ENCODE results near the gene BRD3OS. TPM values are rescaled to one million over a fixed set of nuclear protein-coding genes. Genes with fewer than 3 reads are reported as not detected.

The BRD3OS gene
- total and polyA plus RNA-seq, 2 of the 13 experiments (the other 11 are each of a cell fraction or from before 2014, with no cell fraction given) = 4.9 to 5.7 TPM

GRCh38 chr9:134055981-134056461 is 30.7 kb downstream of the BRD3OS start:
- ChIA-PET POLR2A (no interaction called here), CTCF (ENCODE audit: low intra/inter-chr PET ratio, low total read pairs) (no interaction called here)
- Histone ChIP-seq H3K4me1 (ENCODE audit: insufficient read depth, low read length) (peaks cover 56% of the 10 kb centered on the region), H3K4me2 (ENCODE audit: low read depth, low read length) (no peak overlapping the region; the same call in 1 of the 2 replicates), H4K20me1 (ENCODE audit: insufficient read depth, low read length) (peaks cover 7% of the 10 kb centered on the region; the same call in 1 of the 2 replicates), H3K27me3 (ENCODE audit: control insufficient read depth in 1 of 2, insufficient read depth in 2 of 2, low read length in 2 of 2) (no peaks in the 10 kb centered on the region), H3K27ac (ENCODE audit: extremely low read length, insufficient read depth, low read length) (no peak overlapping the region), H2AFZ (ENCODE audit: low read length) (no peak overlapping the region), H3K36me3 (replicated peaks in 1 of 2; ENCODE audit: control insufficient read depth in 1 of 2, insufficient read depth in 2 of 2, low read length in 2 of 2) (peaks cover 13 to 26% of the 10 kb centered on the region in 2 experiments; a peak in 4 of 5 replicates), H3K4me3 (replicated peaks in 1 of 3; ENCODE audit: insufficient read depth in 1 of 3, low read depth in 2 of 3, low read length in 3 of 3) (no peak overlapping the region), H3K79me2 (ENCODE audit: insufficient read depth, low read length) (peaks cover 71% of the 10 kb centered on the region), H3K9ac (ENCODE audit: insufficient read depth, low read depth, low read length) (0 out of 2 replicates have a peak overlapping the region, but pooled peaks have one; percentile 8), H3K9me3 (ENCODE audit: low read length) (no peaks in the 10 kb centered on the region)
- WGBS (ENCODE audit: low lambda C conversion rate) = 77% methylated on average over 9 of the region's 13 CpGs
- no peak for DNase-seq (ENCODE audit: low spot score)
- in situ Hi-C loops (cut with HindIII; ENCODE audit: extremely low pct_ligation_motif_present, low pct_unique_long_range_greater_than_20kb) (no loop called here), intact Hi-C loops (cut with micrococcal nuclease; ENCODE audit: unreplicated experiment) (no loop called here)
- ATAC-seq = no peak
- BruUV-seq (replicated peaks) = no TSS peak
- no peak for FAIRE-seq
- TF ChIP-seq SALL2 (CRISPR knock-in tag; IDR thresholded peaks at IDR 0.05) = no peak
- TF ChIP-seq HNRNPL (IDR thresholded peaks at IDR 0.05; ENCODE audit: low read depth, low read length) = 0 out of 2 replicates have a peak, but pooled peaks have one; percentile 26
- TF ChIP-seq KDM5A (IDR thresholded peaks at IDR 0.05; ENCODE audit: borderline replicate concordance, low read length) = no peak
- peak; percentile 51 for TF ChIP-seq ZNF687 (CRISPR knock-in tag; IDR thresholded peaks at IDR 0.05)
- no peak for TF ChIP-seq ZNF784 (CRISPR knock-in tag; IDR thresholded peaks at IDR 0.05; ENCODE audit: borderline replicate concordance)
- TF ChIP-seq IRF1 (CRISPR knock-in tag; IDR thresholded peaks at IDR 0.05; ENCODE audit: low read depth) = 0 out of 2 replicates have a peak, but pooled peaks have one; percentile 44
- no peak for TF ChIP-seq RORA (CRISPR knock-in tag; IDR thresholded peaks at IDR 0.05)
- no peak for TF ChIP-seq NBN (conservative IDR thresholded peaks at IDR 0.05)
- 0 out of 2 replicates have a peak, but pooled peaks have one; percentile 23 for TF ChIP-seq ZNF574 (CRISPR knock-in tag; IDR thresholded peaks at IDR 0.05)
